CD14-positive monocyte (primary cell): ENCODE data around the gene RAB12. TPM values are rescaled to one million over a fixed set of nuclear protein-coding genes. Genes with fewer than 3 reads are reported as not detected.

Experiments
- DNase-seq, 3 donors: peaks; one replicate each; pipeline ENCODE4 v3.0.0-alpha.2; 2011 to 2022
- H2AFZ ChIP-seq: 2 replicates; pipeline ENCODE4 v1.6.0; 2012; ENCODE audit warnings: mild to moderate bottlenecking, low read depth, low read length, inconsistent platforms; ENCODE audit not compliant: insufficient read depth, poor library complexity, severe bottlenecking
- H3K27ac ChIP-seq, 2 donors: 1 replicate in 1 of 2; 2 replicates in 1 of 2; pipeline ENCODE4 v1.5.1; 2012 to 2013; ENCODE audit warnings: low read length in 2 of 2, control low read depth in 1 of 2, inconsistent platforms in 1 of 2, low read depth in 1 of 2, mild to moderate bottlenecking in 1 of 2
- H3K27me3 ChIP-seq, 2 donors: one replicate each; pipeline versions ENCODE4 v1.6.0 to v1.6.1; 2011 to 2013; ENCODE audit warnings: low read length in 2 of 2; ENCODE audit not compliant: control insufficient read depth in 2 of 2, insufficient read depth in 2 of 2
- H3K36me3 ChIP-seq, 2 donors: replicated peaks in 1 of 2; 1 replicate in 1 of 2; 2 replicates in 1 of 2; pipeline versions ENCODE4 v1.5.1 to v1.6.1; 2012 to 2013; ENCODE audit warnings: low read length in 2 of 2, control low read depth in 1 of 2, inconsistent platforms in 1 of 2, mild to moderate bottlenecking in 1 of 2; ENCODE audit not compliant: insufficient read depth in 2 of 2, control insufficient read depth in 1 of 2
- H3K4me1 ChIP-seq, 2 donors: 1 replicate in 1 of 2; 2 replicates in 1 of 2; pipeline versions ENCODE4 v1.5.1 to v1.6.1; 2012 to 2013; ENCODE audit warnings: low read length in 2 of 2, control low read depth in 1 of 2, inconsistent platforms in 1 of 2, mild to moderate bottlenecking in 1 of 2, moderate library complexity in 1 of 2; ENCODE audit not compliant: insufficient read depth in 2 of 2, control insufficient read depth in 1 of 2
- H3K4me2 ChIP-seq: replicated peaks from 2 replicates; pipeline ENCODE3; 2012; ENCODE audit warnings: low read length, moderate library complexity, mild to moderate bottlenecking; ENCODE audit not compliant: poor library complexity, severe bottlenecking; ENCODE audit errors: extremely low read depth
- H3K4me3 ChIP-seq, 3 experiments: fragments of 200-600 bp in 1 of 3; sonication (generic) in 1 of 3; replicated peaks in 1 of 3; 1 replicate in 2 of 3; 2 replicates in 1 of 3; pipeline ENCODE4 v1.5.1; 2011 to 2013; ENCODE audit warnings: low read length in 3 of 3, mild to moderate bottlenecking in 3 of 3, control low read depth in 2 of 3, low read depth in 2 of 3, inconsistent platforms in 1 of 3, moderate library complexity in 1 of 3
- H3K79me2 ChIP-seq: 2 replicates; pipeline ENCODE4 v1.6.0; 2012; ENCODE audit warnings: mild to moderate bottlenecking, control low read depth, inconsistent platforms, low read length, moderate library complexity; ENCODE audit not compliant: insufficient read depth
- H3K9ac ChIP-seq: 2 replicates; pipeline ENCODE4 v1.6.0; 2017; ENCODE audit warnings: low read length, mild to moderate bottlenecking; ENCODE audit not compliant: insufficient read depth, poor library complexity, severe bottlenecking
- H3K9me3 ChIP-seq, 2 donors: replicated peaks in 1 of 2; 1 replicate in 1 of 2; 2 replicates in 1 of 2; pipeline versions ENCODE4 v1.5.1 to v1.6.1; 2012 to 2013; ENCODE audit warnings: low read length in 2 of 2, control low read depth in 1 of 2; ENCODE audit not compliant: control insufficient read depth in 1 of 2, insufficient read depth in 1 of 2
- H4K20me1 ChIP-seq: 2 replicates; pipeline ENCODE4 v1.6.0; 2012; ENCODE audit warnings: mild to moderate bottlenecking, low read length, control low read depth, moderate library complexity; ENCODE audit not compliant: insufficient read depth
- H3K27ac Mint-ChIP-seq, 7 donors: one replicate each; pipeline ENCODE4 v1.8.0; 2020; ENCODE audit warnings: mild to moderate bottlenecking in 7 of 7, mixed read lengths in 7 of 7, moderate library complexity in 6 of 7, inconsistent platforms in 2 of 7
- H3K27me3 Mint-ChIP-seq, 3 donors: one replicate each; pipeline ENCODE4 v1.8.0; 2021 to 2022; ENCODE audit warnings: low read depth in 3 of 3, mild to moderate bottlenecking in 3 of 3, mixed read lengths in 3 of 3, moderate library complexity in 3 of 3, inconsistent platforms in 1 of 3
- H3K36me3 Mint-ChIP-seq, 2 donors: one replicate each; pipeline ENCODE4 v1.8.0; 2020; ENCODE audit warnings: mixed read lengths in 2 of 2, inconsistent platforms in 1 of 2, mild to moderate bottlenecking in 1 of 2
- H3K4me1 Mint-ChIP-seq: one replicate; pipeline ENCODE4 v1.8.0; 2020; ENCODE audit warnings: mild to moderate bottlenecking, mixed read lengths
- H3K4me3 Mint-ChIP-seq, 2 donors: one replicate each; pipeline ENCODE4 v1.8.0; 2020; ENCODE audit warnings: mild to moderate bottlenecking in 2 of 2, mixed read lengths in 2 of 2, moderate library complexity in 1 of 2
- H3K9me3 Mint-ChIP-seq, 7 donors: one replicate each; pipeline ENCODE4 v1.8.0; 2020 to 2022; ENCODE audit warnings: mixed read lengths in 7 of 7, mild to moderate bottlenecking in 6 of 7, moderate library complexity in 6 of 7, inconsistent platforms in 2 of 7
- WGBS: methylation state at CpG from one replicate; pipeline ENCODE4 v1.1.5; 2013; ENCODE audit warnings: missing lambda C conversion rate; ENCODE audit not compliant: insufficient coverage; 5-methylcytosine and 5-hydroxymethylcytosine counted together
- intact Hi-C, 2 donors: fragments of 100-400 bp; cut with micrococcal nuclease; formaldehyde crosslinking; loops; one replicate each; pipeline versions ENCODE4 v1.15.0 to v1.15.1; 2023
- polyA plus RNA-seq, 3 donors: library from polyadenylated mRNA; depleted of rRNA in 1 of 3; unstranded in 2 of 3; stranded (reverse) in 1 of 3; fragments of 300-500 nt in 2 of 3; fragments of >200 nt in 1 of 3; fragmentation: Illumina TruSeq in 2 of 3; gene quantifications; 1 replicate in 2 of 3; 2 replicates in 1 of 3; pipeline ENCODE4 v1.2.3, GENCODE V29; 2012 to 2021
- TF ChIP-seq, protein P1 (sequence below): fragments of 200-600 bp; IDR thresholded peaks from one replicate; pipeline ENCODE4 v1.8.0; 2022; ENCODE audit warnings: antibody characterized with exemption, mild to moderate bottlenecking

Gene RAB12
- polyA plus RNA-seq, 3 donors: 0.15 to 22.1 (median 0.16) TPM

DNA sequence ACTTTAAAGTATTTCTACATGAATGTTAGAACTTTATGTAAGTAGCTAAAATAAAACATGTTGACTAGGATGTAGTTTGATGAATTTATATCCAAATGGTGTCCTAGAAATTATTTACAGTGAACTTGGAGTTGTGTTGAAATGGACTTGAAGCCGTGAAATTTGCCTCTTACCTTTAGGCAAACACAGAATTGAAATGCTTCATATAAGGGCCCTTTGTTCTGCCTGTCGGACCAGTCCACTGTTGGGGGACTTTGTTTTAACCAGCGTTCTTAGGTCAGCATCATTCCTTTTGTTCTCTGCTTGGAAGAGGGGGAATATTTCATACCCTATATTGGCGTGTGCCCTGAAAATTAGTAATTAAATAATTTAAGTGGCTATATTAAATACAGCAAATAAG lies 18.3 kb downstream of the RAB12 start:
- no peak overlapping the region for H3K27ac ChIP-seq
- H3K4me3 Mint-ChIP-seq: no peak overlapping the region
- intact Hi-C loops: no loop called here
- H3K4me1 ChIP-seq: peaks cover 18 to 22% of the 10 kb centered on the region in 2 donors
- H3K9ac ChIP-seq: no peak overlapping the region
- peaks cover 18% of the 10 kb centered on the region for H3K4me1 Mint-ChIP-seq
- no peak overlapping the region for H3K4me2 ChIP-seq
- no CpG with 5 or more reads among the region's 4 CpGs for WGBS
- H3K4me3 ChIP-seq: no peak overlapping the region
- H3K27me3 Mint-ChIP-seq: peaks cover 0 to 2% (median 0%) of the 10 kb centered on the region in 3 donors
- DNase-seq: no peak
- peaks cover 50 to 80% of the 10 kb centered on the region in 2 donors for H3K36me3 ChIP-seq
- peaks cover 47 to 71% of the 10 kb centered on the region in 2 donors for H3K36me3 Mint-ChIP-seq
- TF ChIP-seq, protein P1, sequence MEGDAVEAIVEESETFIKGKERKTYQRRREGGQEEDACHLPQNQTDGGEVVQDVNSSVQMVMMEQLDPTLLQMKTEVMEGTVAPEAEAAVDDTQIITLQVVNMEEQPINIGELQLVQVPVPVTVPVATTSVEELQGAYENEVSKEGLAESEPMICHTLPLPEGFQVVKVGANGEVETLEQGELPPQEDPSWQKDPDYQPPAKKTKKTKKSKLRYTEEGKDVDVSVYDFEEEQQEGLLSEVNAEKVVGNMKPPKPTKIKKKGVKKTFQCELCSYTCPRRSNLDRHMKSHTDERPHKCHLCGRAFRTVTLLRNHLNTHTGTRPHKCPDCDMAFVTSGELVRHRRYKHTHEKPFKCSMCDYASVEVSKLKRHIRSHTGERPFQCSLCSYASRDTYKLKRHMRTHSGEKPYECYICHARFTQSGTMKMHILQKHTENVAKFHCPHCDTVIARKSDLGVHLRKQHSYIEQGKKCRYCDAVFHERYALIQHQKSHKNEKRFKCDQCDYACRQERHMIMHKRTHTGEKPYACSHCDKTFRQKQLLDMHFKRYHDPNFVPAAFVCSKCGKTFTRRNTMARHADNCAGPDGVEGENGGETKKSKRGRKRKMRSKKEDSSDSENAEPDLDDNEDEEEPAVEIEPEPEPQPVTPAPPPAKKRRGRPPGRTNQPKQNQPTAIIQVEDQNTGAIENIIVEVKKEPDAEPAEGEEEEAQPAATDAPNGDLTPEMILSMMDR: no peak
- H3K27me3 ChIP-seq: no peaks in the 10 kb centered on the region
- H2AFZ ChIP-seq: no peak overlapping the region
- no peaks in the 10 kb centered on the region for H3K9me3 Mint-ChIP-seq
- peak overlapping the region in 1 of 7 donors; percentile 42 for H3K27ac Mint-ChIP-seq
- peaks cover 86% of the 10 kb centered on the region for H3K79me2 ChIP-seq
- peaks cover 83% of the 10 kb centered on the region for H4K20me1 ChIP-seq
- no peaks in the 10 kb centered on the region for H3K9me3 ChIP-seq

DNA sequence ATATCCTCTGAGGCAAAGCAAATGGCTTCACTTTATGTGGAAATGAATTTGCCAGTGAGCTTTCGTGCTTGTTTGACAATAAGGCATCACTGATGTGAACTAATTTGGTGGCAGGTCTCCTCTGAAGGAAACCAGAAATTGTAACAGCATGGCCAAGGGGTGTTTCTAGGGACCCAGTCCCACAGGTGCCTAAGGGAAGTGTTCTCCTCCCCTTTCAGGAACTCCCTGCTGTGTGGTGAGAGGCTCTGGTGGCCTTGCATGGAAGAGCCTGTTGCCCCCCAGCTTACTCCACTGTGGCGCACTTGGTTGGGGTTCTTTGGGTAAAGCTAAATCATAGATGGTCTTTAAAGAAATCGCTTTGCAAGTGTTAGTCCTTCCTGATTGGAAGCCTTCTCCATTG lies 20.4 kb downstream of the RAB12 start:
- no peak for DNase-seq
- Histone ChIP-seq H2AFZ (no peak overlapping the region), H3K27ac (no peak overlapping the region), H3K9me3 (no peaks in the 10 kb centered on the region), H3K4me2 (no peak overlapping the region), H3K4me3 (no peak overlapping the region), H3K4me1 (peaks cover under 1 to 1% of the 10 kb centered on the region in 2 donors), H3K9ac (no peak overlapping the region), H4K20me1 (peaks cover 100% of the 10 kb centered on the region), H3K36me3 (peaks cover 70 to 100% of the 10 kb centered on the region in 2 donors), H3K79me2 (peaks cover 81% of the 10 kb centered on the region), H3K27me3 (no peaks in the 10 kb centered on the region)
- Mint-ChIP-seq H3K27ac (peak overlapping the region in 3 of 7 donors; percentile 15 to 33 (median 17)), H3K36me3 (peaks cover 67 to 92% of the 10 kb centered on the region in 2 donors), H3K4me1 (peaks cover under 1% of the 10 kb centered on the region), H3K9me3 (no peaks in the 10 kb centered on the region), H3K4me3 (no peak overlapping the region), H3K27me3 (peaks cover 0 to 2% (median 0%) of the 10 kb centered on the region in 3 donors)
- WGBS: 100% methylated on average over 1 of the region's 3 CpGs
- intact Hi-C loops: loop anchor here in 1 of 2 donors (2.0 kb wide), 1 partner anchor 27 kb away; no protein-coding TSS in a partner anchor
- TF ChIP-seq, protein P1: no peak
